ENCODE data around the gene SLC35B2. TPM values are rescaled to one million over a fixed set of nuclear protein-coding genes. Genes with fewer than 3 reads are reported as not detected.

Gene SLC35B2
- total and polyA plus RNA-seq, 4 donors, result 18.9 to 27.0 (median 21.1) TPM

- Histone ChIP-seq H3K9ac (ENCODE audit: low read depth in 1 of 2, low read length in 2 of 2) (no peak overlapping the region), H3K27me3 (ENCODE audit: control insufficient read depth in 4 of 4, insufficient read depth in 4 of 4, low read length in 3 of 4) (no peaks in the 10 kb centered on the region), H3K36me3 (ENCODE audit: control insufficient read depth in 4 of 4, insufficient read depth in 3 of 4, low read depth in 1 of 4, low read length in 3 of 4) (peaks cover 7 to 80% (median 32%) of the 10 kb centered on the region in 4 donors), H3K4me3 (ENCODE audit: low read depth in 1 of 3, low read length in 3 of 3) (no peak overlapping the region), H3K4me1 (ENCODE audit: control insufficient read depth in 4 of 4, insufficient read depth in 4 of 4, low read length in 3 of 4) (no peaks in the 10 kb centered on the region), H3K27ac (ENCODE audit: low read depth in 1 of 2, low read length in 2 of 2) (no peak overlapping the region), H3K9me3 (ENCODE audit: control insufficient read depth in 4 of 4, low read length in 3 of 4) (no peaks in the 10 kb centered on the region)
- WGBS, result 99% methylated on average over 6 of the region's 6 CpGs
- no peak for TF ChIP-seq EGR1 (IDR thresholded peaks at IDR 0.05; ENCODE audit: low read depth in 2 of 2)
- TF ChIP-seq HNF4A (conservative IDR thresholded peaks at IDR 0.05), result no peak
- no peak for TF ChIP-seq FOXA1 (IDR thresholded peaks at IDR 0.05)
- no peak for TF ChIP-seq NR2F2 (IDR thresholded peaks at IDR 0.05)
- TF ChIP-seq, protein P1, sequence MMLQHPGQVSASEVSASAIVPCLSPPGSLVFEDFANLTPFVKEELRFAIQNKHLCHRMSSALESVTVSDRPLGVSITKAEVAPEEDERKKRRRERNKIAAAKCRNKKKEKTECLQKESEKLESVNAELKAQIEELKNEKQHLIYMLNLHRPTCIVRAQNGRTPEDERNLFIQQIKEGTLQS (IDR thresholded peaks at IDR 0.05), result no peak
- TF ChIP-seq SP1 (IDR thresholded peaks at IDR 0.05), result no peak
- TF ChIP-seq FOXA2 (IDR thresholded peaks at IDR 0.05), result no peak
- no peak for TF ChIP-seq HNF4G (IDR thresholded peaks at IDR 0.05)
- no peak for TF ChIP-seq RXRA (IDR thresholded peaks at IDR 0.05)
- TF ChIP-seq GABPA (IDR thresholded peaks at IDR 0.05 in 1 of 2, conservative IDR thresholded peaks at IDR 0.05 in 1 of 2), result no peak
- no peak for TF ChIP-seq YY1 (IDR thresholded peaks at IDR 0.05)
- no peak for TF ChIP-seq REST (IDR thresholded peaks at IDR 0.05)
- TF ChIP-seq ZBTB33 (IDR thresholded peaks at IDR 0.05), result no peak
- no peak for TF ChIP-seq JUND (IDR thresholded peaks at IDR 0.05)
- TF ChIP-seq, protein P2, sequence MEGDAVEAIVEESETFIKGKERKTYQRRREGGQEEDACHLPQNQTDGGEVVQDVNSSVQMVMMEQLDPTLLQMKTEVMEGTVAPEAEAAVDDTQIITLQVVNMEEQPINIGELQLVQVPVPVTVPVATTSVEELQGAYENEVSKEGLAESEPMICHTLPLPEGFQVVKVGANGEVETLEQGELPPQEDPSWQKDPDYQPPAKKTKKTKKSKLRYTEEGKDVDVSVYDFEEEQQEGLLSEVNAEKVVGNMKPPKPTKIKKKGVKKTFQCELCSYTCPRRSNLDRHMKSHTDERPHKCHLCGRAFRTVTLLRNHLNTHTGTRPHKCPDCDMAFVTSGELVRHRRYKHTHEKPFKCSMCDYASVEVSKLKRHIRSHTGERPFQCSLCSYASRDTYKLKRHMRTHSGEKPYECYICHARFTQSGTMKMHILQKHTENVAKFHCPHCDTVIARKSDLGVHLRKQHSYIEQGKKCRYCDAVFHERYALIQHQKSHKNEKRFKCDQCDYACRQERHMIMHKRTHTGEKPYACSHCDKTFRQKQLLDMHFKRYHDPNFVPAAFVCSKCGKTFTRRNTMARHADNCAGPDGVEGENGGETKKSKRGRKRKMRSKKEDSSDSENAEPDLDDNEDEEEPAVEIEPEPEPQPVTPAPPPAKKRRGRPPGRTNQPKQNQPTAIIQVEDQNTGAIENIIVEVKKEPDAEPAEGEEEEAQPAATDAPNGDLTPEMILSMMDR (IDR thresholded peaks at IDR 0.05; ENCODE audit: low read depth, low read length, missing input control), result no peak
- TF ChIP-seq RAD21 (IDR thresholded peaks at IDR 0.05), result no peak
- TF ChIP-seq TAF1 (conservative IDR thresholded peaks at IDR 0.05), result no peak
- no peak for DNase-seq (ENCODE audit: low spot score)
These were observed 46.5 kb upstream of the SLC35B2 start for GRCh38 chr6:44303842-44304241.

DNA sequence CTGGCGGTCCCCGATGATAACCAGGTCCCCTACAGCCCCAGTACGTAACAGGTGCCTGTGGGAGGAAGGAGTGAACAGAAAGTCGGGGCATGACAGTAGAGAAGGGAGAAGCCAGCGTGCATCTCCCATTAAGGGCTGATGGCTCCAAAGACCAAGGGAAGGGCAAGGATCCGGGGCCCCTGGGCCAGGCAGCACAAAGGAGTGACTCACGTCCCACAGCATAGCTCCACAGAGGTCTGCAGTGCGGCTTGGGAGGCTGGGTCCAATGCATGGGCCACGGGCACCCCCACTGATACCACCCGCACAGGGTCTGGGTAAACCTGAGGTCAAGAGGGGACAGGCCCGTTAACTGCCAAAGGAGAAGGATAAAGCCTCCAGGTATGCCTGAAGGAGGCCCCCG lies 45.5 kb upstream of the SLC35B2 start:
- H3K27me3 ChIP-seq (ENCODE audit: control insufficient read depth in 4 of 4, insufficient read depth in 4 of 4, low read length in 3 of 4), result no peaks in the 10 kb centered on the region
- 89% methylated on average over 12 of the region's 12 CpGs for WGBS
- H3K9ac ChIP-seq (ENCODE audit: low read depth in 1 of 2, low read length in 2 of 2), result no peak overlapping the region
- H3K27ac ChIP-seq (ENCODE audit: low read depth in 1 of 2, low read length in 2 of 2), result no peak overlapping the region
- no peak overlapping the region for H3K4me3 ChIP-seq (ENCODE audit: low read depth in 1 of 3, low read length in 3 of 3)
- peaks cover 0 to 2% (median 1%) of the 10 kb centered on the region in 4 donors for H3K4me1 ChIP-seq (ENCODE audit: control insufficient read depth in 4 of 4, insufficient read depth in 4 of 4, low read length in 3 of 4)
- H3K36me3 ChIP-seq (ENCODE audit: control insufficient read depth in 4 of 4, insufficient read depth in 3 of 4, low read depth in 1 of 4, low read length in 3 of 4), result peaks cover 7 to 76% (median 32%) of the 10 kb centered on the region in 4 donors
- H3K9me3 ChIP-seq (ENCODE audit: control insufficient read depth in 4 of 4, low read length in 3 of 4), result no peaks in the 10 kb centered on the region
- DNase-seq (ENCODE audit: low spot score), result no peak
- TF ChIP-seq, protein P2 (IDR thresholded peaks at IDR 0.05; ENCODE audit: low read depth, low read length, missing input control), result no peak
- no peak for TF ChIP-seq RXRA (IDR thresholded peaks at IDR 0.05)
- no peak for TF ChIP-seq ZBTB33 (IDR thresholded peaks at IDR 0.05)
- TF ChIP-seq JUND (IDR thresholded peaks at IDR 0.05), result no peak
- TF ChIP-seq YY1 (IDR thresholded peaks at IDR 0.05), result no peak
- TF ChIP-seq, protein P3, sequence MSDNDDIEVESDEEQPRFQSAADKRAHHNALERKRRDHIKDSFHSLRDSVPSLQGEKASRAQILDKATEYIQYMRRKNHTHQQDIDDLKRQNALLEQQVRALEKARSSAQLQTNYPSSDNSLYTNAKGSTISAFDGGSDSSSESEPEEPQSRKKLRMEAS (IDR thresholded peaks at IDR 0.05), result no peak
- no peak for TF ChIP-seq RAD21 (IDR thresholded peaks at IDR 0.05)
- TF ChIP-seq HNF4G (IDR thresholded peaks at IDR 0.05), result no peak
- no peak for TF ChIP-seq FOXA2 (IDR thresholded peaks at IDR 0.05)
- TF ChIP-seq NR2F2 (IDR thresholded peaks at IDR 0.05), result no peak
- TF ChIP-seq SP1 (IDR thresholded peaks at IDR 0.05), result no peak
- no peak for TF ChIP-seq GABPA (IDR thresholded peaks at IDR 0.05 in 1 of 2, conservative IDR thresholded peaks at IDR 0.05 in 1 of 2)
- TF ChIP-seq EGR1 (IDR thresholded peaks at IDR 0.05; ENCODE audit: low read depth in 2 of 2), result no peak
- TF ChIP-seq TAF1 (conservative IDR thresholded peaks at IDR 0.05), result no peak
- TF ChIP-seq FOXA1 (IDR thresholded peaks at IDR 0.05), result no peak
